ENCODE results near the gene FBXO34. TPM values are rescaled to one million over a fixed set of nuclear protein-coding genes. Genes with fewer than 3 reads are reported as not detected.
"Not testable (repeated sequence)": the region's sequence is repeated elsewhere in the genome, so short reads cannot be mapped to it uniquely, and the experiment has no call there.

FBXO34 gene
- total RNA-seq, 1 donor: 19.7 TPM

DNA sequence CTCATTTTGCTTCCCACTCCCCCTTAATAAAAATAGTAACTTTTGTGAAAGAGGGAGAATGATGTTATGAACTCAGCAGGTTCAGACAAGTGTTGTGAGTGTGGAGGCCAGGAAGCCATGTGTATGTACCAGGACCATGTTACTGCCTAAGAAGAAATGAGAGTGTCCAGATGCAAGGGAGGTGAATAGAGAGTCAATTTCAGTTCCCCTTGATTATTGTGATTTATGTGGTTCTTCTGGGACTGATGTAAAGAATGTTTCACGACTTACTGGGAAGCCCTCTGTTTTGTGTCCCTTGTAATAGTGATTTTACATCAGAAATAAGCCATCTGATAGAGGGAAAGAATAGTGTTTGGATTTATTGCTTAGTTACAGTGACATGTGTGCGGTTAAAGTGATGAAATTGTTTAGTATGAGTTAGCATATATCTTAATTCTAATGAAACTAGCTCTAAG is 32.5 kb downstream of the FBXO34 start:
- peak; percentile 47 for DNase-seq (ENCODE audit: low read depth)
- no peak overlapping the region for H3K4me3 ChIP-seq (ENCODE audit: low read depth, low read length)
- TF ChIP-seq CTCF (IDR thresholded peaks at IDR 0.05; ENCODE audit: insufficient read depth, low read length): no peak

GRCh38 chr14:55306938-55307589 is 35.8 kb downstream of the FBXO34 start:
- H3K4me3 ChIP-seq (ENCODE audit: low read depth, low read length): no peak overlapping the region
- peak; percentile 68 for DNase-seq (ENCODE audit: low read depth)
- no peak for TF ChIP-seq CTCF (IDR thresholded peaks at IDR 0.05; ENCODE audit: insufficient read depth, low read length)

GRCh38 chr14:55309154-55309553 is 37.9 kb downstream of the FBXO34 start:
- H3K4me3 ChIP-seq (ENCODE audit: low read depth, low read length): no peak overlapping the region
- TF ChIP-seq CTCF (IDR thresholded peaks at IDR 0.05; ENCODE audit: insufficient read depth, low read length): no peak

GRCh38 chr14:55309761-55310365 is 38.6 kb downstream of the FBXO34 start:
- no peak for TF ChIP-seq CTCF (IDR thresholded peaks at IDR 0.05; ENCODE audit: insufficient read depth, low read length)
- peak; percentile 66 for DNase-seq (ENCODE audit: low read depth)
- H3K4me3 ChIP-seq (ENCODE audit: low read depth, low read length): no peak overlapping the region

More at GRCh38 chr14:55309154-55309553, 37.9 kb downstream of the FBXO34 start:
- no peak for DNase-seq (ENCODE audit: low read depth)

GRCh38 chr14:55312379-55313030 is 41.3 kb downstream of the FBXO34 start:
- DNase-seq (ENCODE audit: low read depth); H3K4me3 ChIP-seq (ENCODE audit: low read depth, low read length): not testable (repeated sequence)

DNA sequence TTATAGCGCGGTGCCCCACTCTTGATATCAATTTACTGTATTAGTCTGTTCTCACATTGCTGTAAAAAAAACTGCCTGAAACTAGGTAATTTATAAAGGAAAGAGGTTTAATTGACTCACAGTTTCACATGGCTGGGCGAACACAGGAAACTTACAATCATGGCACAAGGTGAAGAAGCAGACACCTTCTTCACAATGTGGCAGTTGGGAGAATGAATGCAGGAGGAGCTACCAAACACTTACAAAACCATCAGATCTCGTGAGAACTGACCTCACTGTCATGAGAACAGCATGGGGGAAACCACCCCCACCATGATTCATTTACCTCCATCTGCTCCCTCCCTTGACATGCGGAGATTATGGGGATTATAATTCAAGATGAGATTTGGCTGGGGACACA is 42.3 kb downstream of the FBXO34 start:
- H3K4me3 ChIP-seq (ENCODE audit: low read depth, low read length): no peak overlapping the region
- DNase-seq (ENCODE audit: low read depth): no peak
- TF ChIP-seq CTCF (IDR thresholded peaks at IDR 0.05; ENCODE audit: insufficient read depth, low read length): no peak

- no peak for DNase-seq (ENCODE audit: low read depth)
- no peak overlapping the region for H3K4me3 ChIP-seq (ENCODE audit: low read depth, low read length)
- TF ChIP-seq CTCF (IDR thresholded peaks at IDR 0.05; ENCODE audit: insufficient read depth, low read length): no peak
Observed at GRCh38 chr14:55314449-55314848, 43.2 kb downstream of the FBXO34 start.

All from fibroblast of the aortic adventitia (primary cell).